Lung (tissue), 12 donors: ENCODE data around the gene SENP3. TPM values are rescaled to one million over a fixed set of nuclear protein-coding genes. Genes with fewer than 3 reads are reported as not detected.

Source experiments
- ATAC-seq: fragments of 200-7000 bp; cut with Tn5 transposase; one replicate; pipeline ENCODE4 v1.9.1; 2020; ENCODE audit warnings: moderate number of reproducible peaks; ENCODE audit not compliant: insufficient read depth, low FRiP score
- DNase-seq, 3 donors: peaks; one replicate each; pipeline ENCODE4 v3.0.0-alpha.2; 2013 to 2017
- H3K27ac ChIP-seq, 2 donors: one replicate each; pipeline ENCODE4 v1.5.1; 2013; ENCODE audit warnings: mild to moderate bottlenecking in 2 of 2, moderate library complexity in 2 of 2, control low read depth in 1 of 2, inconsistent platforms in 1 of 2, low read depth in 1 of 2, low read length in 1 of 2
- H3K27me3 ChIP-seq, 3 donors: one replicate each; pipeline ENCODE4 v1.5.1; 2013; ENCODE audit warnings: low read length in 2 of 3; ENCODE audit not compliant: control insufficient read depth in 3 of 3, insufficient read depth in 3 of 3
- H3K36me3 ChIP-seq, 4 donors: one replicate each; pipeline ENCODE4 v1.5.1; 2013; ENCODE audit warnings: low read length in 4 of 4, mild to moderate bottlenecking in 1 of 4, moderate library complexity in 1 of 4; ENCODE audit not compliant: control insufficient read depth in 4 of 4, insufficient read depth in 4 of 4
- H3K4me1 ChIP-seq, 5 donors: one replicate each; pipeline ENCODE4 v1.5.1; 2013; ENCODE audit warnings: low read length in 5 of 5, mild to moderate bottlenecking in 2 of 5, moderate library complexity in 1 of 5; ENCODE audit not compliant: control insufficient read depth in 5 of 5, insufficient read depth in 5 of 5
- H3K4me3 ChIP-seq: one replicate; pipeline ENCODE4 v1.5.1; 2013; ENCODE audit warnings: mild to moderate bottlenecking, control low read depth, moderate library complexity
- H3K9ac ChIP-seq, 2 donors: one replicate each; pipeline ENCODE4 v1.5.1; 2013; ENCODE audit warnings: low read length in 2 of 2, control low read depth in 1 of 2; ENCODE audit not compliant: insufficient read depth in 1 of 2
- H3K9me3 ChIP-seq, 4 donors: one replicate each; pipeline ENCODE4 v1.5.1; 2013; ENCODE audit warnings: low read length in 3 of 4, mild to moderate bottlenecking in 1 of 4, moderate library complexity in 1 of 4; ENCODE audit not compliant: control insufficient read depth in 4 of 4, insufficient read depth in 3 of 4
- CTCF ChIP-seq: IDR thresholded peaks from 2 replicates; pipeline ENCODE4 v1.5.1; 2012; ENCODE audit warnings: mild to moderate bottlenecking; ENCODE audit errors: control extremely low read depth, extremely low read depth
- WGBS, 2 donors: extraction: QIAGEN DNeasy Blood & Tissue Kit; methylation state at CpG; one replicate each; pipeline ENCODE4 v1.1.7; 2013; 5-methylcytosine and 5-hydroxymethylcytosine counted together
- polyA plus RNA-seq, 2 donors: library from polyadenylated mRNA; stranded (reverse); fragments of 200-250 nt; gene quantifications; one replicate each; pipeline ENCODE4 v1.2.1, GENCODE V29; 2013
- total RNA-seq, 2 donors: library from RNA; depleted of rRNA in 1 of 2; stranded (reverse); fragments of >200 nt in 1 of 2; gene quantifications; one replicate each; pipeline ENCODE4 v1.2.1, GENCODE V29; 2014 to 2021
- donor health status: control.
- donor health status: control.
- donor health status: Bipolar disorder and iron deficiency.
- donor health status: healthy.
- donor health status: DM: yes; HTN: yes; CAD: no.

Gene SENP3
- total and polyA plus RNA-seq, 4 donors = 34.0 to 54.4 (median 48.6) TPM

DNA sequence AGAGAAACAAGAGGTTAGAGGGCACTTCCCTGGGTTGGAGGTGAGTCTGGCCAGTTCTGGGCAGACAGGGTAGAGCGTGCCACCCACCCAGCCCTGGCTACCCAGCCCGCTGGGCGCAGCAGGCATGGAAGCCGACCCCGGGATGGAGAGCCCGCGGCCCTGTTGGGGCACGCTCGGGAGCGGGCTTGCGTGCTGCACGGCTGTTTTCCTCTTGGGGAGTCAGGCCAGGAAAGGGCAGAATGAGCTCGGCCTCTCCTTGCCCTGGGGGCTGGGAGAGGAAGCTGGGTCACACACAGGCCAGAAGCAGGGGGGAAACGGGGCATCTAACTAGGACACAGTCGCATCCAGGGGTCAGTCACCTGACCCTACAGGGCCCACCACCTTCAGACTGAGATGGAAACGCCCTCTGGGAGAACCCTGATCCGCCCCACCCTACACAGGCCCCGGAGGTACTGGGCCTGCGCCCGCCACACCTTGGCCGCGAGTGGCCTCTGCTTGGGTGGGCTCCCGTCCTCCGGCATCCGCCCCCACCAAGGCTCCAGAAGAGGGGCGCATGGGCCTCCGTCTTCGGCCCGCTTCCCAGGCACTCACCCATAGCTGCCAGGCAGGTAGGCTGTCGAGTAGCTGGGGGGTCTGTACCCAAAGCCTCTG, 27.0 kb downstream of the SENP3 start:
- TF ChIP-seq CTCF = no peak
- no peaks in the 10 kb centered on the region for H3K27me3 ChIP-seq
- ATAC-seq = no peak
- H3K9me3 ChIP-seq = no peaks in the 10 kb centered on the region
- no peak for DNase-seq
- peak overlapping the region in 1 of 2 donors; percentile 9 for H3K27ac ChIP-seq
- peaks cover 0 to 19% (median 6%) of the 10 kb centered on the region in 5 donors for H3K4me1 ChIP-seq
- WGBS, 2 donors = 79 to 97% methylated on average over 24 to 30 of the region's 30 CpGs
- H3K36me3 ChIP-seq = peaks cover 20 to 40% (median 30%) of the 10 kb centered on the region in 4 donors
- H3K9ac ChIP-seq = no peak overlapping the region
- H3K4me3 ChIP-seq = no peak overlapping the region

DNA sequence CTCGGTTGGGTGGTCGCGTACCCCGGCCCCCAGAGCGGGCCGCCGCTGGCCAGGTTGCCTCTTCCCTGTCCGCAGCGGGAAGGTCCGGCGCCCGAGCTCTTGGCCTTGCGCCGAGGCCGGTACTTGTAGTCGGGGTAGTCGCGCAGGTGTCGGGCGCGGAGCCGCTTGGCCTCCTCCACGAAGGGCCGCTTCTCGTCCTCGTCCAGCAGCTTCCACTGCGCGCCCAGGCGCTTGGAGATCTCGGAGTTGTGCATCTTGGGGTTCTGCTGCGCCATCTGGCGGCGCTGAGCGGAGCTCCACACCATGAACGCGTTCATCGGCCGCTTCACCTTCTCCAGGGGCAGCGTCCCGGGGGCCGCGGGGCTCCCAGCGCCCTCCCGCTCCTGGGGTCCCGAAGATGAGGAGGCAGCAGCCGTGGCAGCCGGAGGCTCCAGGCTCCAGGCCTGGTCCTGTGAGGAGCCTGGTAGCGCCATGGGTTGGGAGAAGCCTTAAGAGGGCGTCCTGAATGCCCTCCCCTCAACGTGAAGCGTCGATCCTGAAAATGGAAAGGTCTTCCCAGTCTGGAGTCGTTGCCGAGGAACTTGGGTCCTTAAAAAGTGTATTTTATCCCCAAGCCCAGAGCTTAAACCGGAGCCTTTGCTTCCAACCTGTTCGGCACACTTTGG, 27.6 kb downstream of the SENP3 start:
- H3K4me1 ChIP-seq = peaks cover 0 to 15% (median 6%) of the 10 kb centered on the region in 5 donors
- peaks cover 25 to 46% (median 35%) of the 10 kb centered on the region in 4 donors for H3K36me3 ChIP-seq

DNA sequence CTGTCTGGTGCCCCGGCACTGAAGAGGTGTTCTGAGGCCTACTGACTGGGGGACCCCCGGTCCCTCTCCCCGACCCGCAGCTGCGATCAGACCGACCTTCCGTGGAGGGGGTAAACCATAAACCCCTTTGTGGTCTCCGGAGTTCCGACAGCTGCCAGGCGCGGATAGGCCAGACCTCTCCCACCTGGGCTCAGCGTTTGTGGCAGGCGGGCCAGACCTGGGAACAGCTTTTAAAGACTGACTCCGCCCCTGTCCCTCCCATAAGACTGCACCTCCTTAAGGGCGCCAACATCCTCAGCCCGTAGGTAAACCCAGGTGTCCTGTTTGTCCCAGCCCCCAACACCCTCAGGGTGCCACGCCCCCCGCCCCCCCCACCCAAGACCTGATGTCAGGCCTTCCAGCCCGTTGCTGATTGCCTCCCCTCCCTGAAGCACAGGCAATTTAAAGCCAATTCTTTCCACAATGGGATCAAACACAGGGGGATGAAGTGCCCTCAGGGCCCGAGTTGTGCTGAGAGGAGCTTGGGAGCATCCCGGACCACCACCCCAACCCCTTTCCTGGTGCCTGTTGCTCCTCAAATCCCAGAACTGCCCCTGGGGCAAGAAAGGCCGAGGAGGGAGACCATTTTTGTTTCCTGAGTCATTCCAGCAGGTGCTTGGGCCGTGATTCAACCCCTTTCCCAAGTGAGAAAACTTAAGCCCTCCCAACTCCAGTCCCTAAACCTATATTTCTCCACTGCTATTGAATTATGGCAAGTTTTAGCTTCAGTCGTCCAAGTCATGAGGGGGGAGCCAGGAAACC, 28.4 kb downstream of the SENP3 start, which contains the start of gene SOX15:
TSS of gene SOX15 (minus strand) at position 204 of the 801 bp plus-strand sequence. CDS start 418 bp downstream, outside the sequence.
- WGBS, 2 donors = 73 to 80% methylated on average over 24 of the region's 24 CpGs
- Histone ChIP-seq H3K4me1 (peaks cover 0 to 8% (median 6%) of the 10 kb centered on the region in 5 donors), H3K9ac (no peak within 1 kb of the TSS), H3K36me3 (peaks cover 33 to 49% (median 40%) of the 10 kb centered on the region in 4 donors), H3K27me3 (no peaks in the 10 kb centered on the region), H3K27ac (peak within 1 kb of the TSS in 1 of 2 donors; percentile 9), H3K9me3 (no peaks in the 10 kb centered on the region), H3K4me3 (no peak within 1 kb of the TSS)
- TF ChIP-seq CTCF = no peak
- ATAC-seq (no peak), DNase-seq (no peak)

More for the DNA sequence above, 27.6 kb downstream of the SENP3 start:
- no peaks in the 10 kb centered on the region for H3K9me3 ChIP-seq
- peak; percentile 69 for TF ChIP-seq CTCF
- WGBS, 2 donors = 28 to 33% methylated on average over 56 of the region's 56 CpGs
- ATAC-seq (peak; percentile 82), DNase-seq (peak; percentile 83 to 88 (median 85))
- no peak overlapping the region for H3K9ac ChIP-seq
- no peaks in the 10 kb centered on the region for H3K27me3 ChIP-seq
- H3K4me3 ChIP-seq = no peak overlapping the region
- H3K27ac ChIP-seq = peak overlapping the region in 1 of 2 donors; percentile 9
